Left lung (tissue), 14 donors: ENCODE data around the gene IGSF1. TPM values are rescaled to one million over a fixed set of nuclear protein-coding genes. Genes with fewer than 3 reads are reported as not detected.
A peak's percentile ranks its signal among the peaks of the same experiment; 100 is the strongest.

Experiments used
- ATAC-seq: fragments of 200-7000 bp; cut with Tn5 transposase; one replicate; pipeline ENCODE4 v1.9.1; 2020; ENCODE audit warnings: moderate library complexity
- DNase-seq, 4 donors: peaks; one replicate each; pipeline ENCODE4 v3.0.0-alpha.2; 2013 to 2020
- H3K27ac ChIP-seq, 2 donors: fragments of 200-600 bp; sonication (generic) in 1 of 2; one replicate each; pipeline versions ENCODE4 v1.5.0 to v1.8.0; 2020 to 2021
- H3K27me3 ChIP-seq, 2 donors: fragments of 200-600 bp; sonication (generic) in 1 of 2; one replicate each; pipeline versions ENCODE4 v1.5.0 to v1.8.0; 2020 to 2021
- H3K36me3 ChIP-seq, 2 donors: fragments of 200-600 bp; sonication (generic) in 1 of 2; one replicate each; pipeline versions ENCODE4 v1.5.0 to v1.8.0; 2020 to 2021
- H3K4me1 ChIP-seq, 2 donors: fragments of 200-600 bp; one replicate each; pipeline ENCODE4 v1.8.0; 2021
- H3K4me3 ChIP-seq, 2 donors: fragments of 200-600 bp; sonication (generic) in 1 of 2; one replicate each; pipeline versions ENCODE4 v1.5.0 to v1.8.0; 2020 to 2021; ENCODE audit warnings: mild to moderate bottlenecking in 1 of 2
- H3K9me3 ChIP-seq, 2 donors: fragments of 200-600 bp; sonication (generic) in 1 of 2; one replicate each; pipeline versions ENCODE4 v1.5.0 to v1.8.0; 2020 to 2021
- CTCF ChIP-seq, 2 donors: fragments of 200-600 bp; sonication (generic) in 1 of 2; IDR thresholded peaks; one replicate each; pipeline versions ENCODE4 v1.5.0 to v1.8.0; 2021; ENCODE audit warnings: antibody characterized with exemption in 2 of 2
- intact Hi-C, 2 donors: fragments of 100-400 bp; cut with DNase I; formaldehyde crosslinking; loops; one replicate each; pipeline versions ENCODE4 v1.11.2 to v1.14.2; 2022
- long read RNA-seq, 12 donors: library from polyadenylated mRNA in 2 of 12; unstranded in 2 of 12; transcript quantifications; one replicate each; pipeline ENCODE4 v2.0.0 and lab custom pipeline, GENCODE V29; 2019 to 2026
- polyA plus RNA-seq, 6 donors: library from polyadenylated mRNA; unstranded; fragments of 120-200 nt; gene quantifications; one replicate each; pipeline ENCODE4 v1.2.1, GENCODE V29; 2013; ENCODE audit not compliant: insufficient read length in 6 of 6
- total RNA-seq, 2 donors: library from RNA; stranded (reverse); fragmentation: NEBNext Ultra II Directional; extraction: Animal tissue kit (Norgen Biotek cat#: 25700); gene quantifications; one replicate each; pipeline ENCODE4 v1.2.1, GENCODE V29; 2021
- donor health status: DM: no; HTN: yes; CAD: no.
- donor health status: DM: no; HTN: no; CAD: no.

Gene IGSF1
- total RNA-seq (not detected), polyA plus RNA-seq (10 to 100 TPM; 12.4 to 21.7 (median 16.0) TPM)
- long read RNA-seq, donor 1, full-length matches to known transcripts, result 8 of 13 reads
- long read RNA-seq, donor 1, partial matches to known transcripts, result 5 of 13 reads
- long read RNA-seq, donor 1, other reads (novel, unspliced or antisense), result 0 of 13 reads
- long read RNA-seq, donor 2, full-length matches to known transcripts, result 3 of 9 reads
- long read RNA-seq, donor 2, partial matches to known transcripts, result 6 of 9 reads
- long read RNA-seq, donor 2, other reads (novel, unspliced or antisense), result 0 of 9 reads
- long read RNA-seq, donor 3, full-length matches to known transcripts, result 3 of 3 reads
- long read RNA-seq, donor 3, partial matches to known transcripts, result 0 of 3 reads
- long read RNA-seq, donor 3, other reads (novel, unspliced or antisense), result 0 of 3 reads
- long read RNA-seq, donor 4, result 0 reads
- long read RNA-seq, donor 5, partial matches to known transcripts, result 5 of 8 reads
- long read RNA-seq, donor 5, other reads (novel, unspliced or antisense), result 0 of 8 reads
- long read RNA-seq, donor 6, partial matches to known transcripts, result 0 of 2 reads
- long read RNA-seq, donor 6, other reads (novel, unspliced or antisense), result 0 of 2 reads
- long read RNA-seq, donor 7, full-length matches to known transcripts, result 2 of 2 reads
- long read RNA-seq, donor 7, partial matches to known transcripts, result 0 of 2 reads
- long read RNA-seq, donor 7, other reads (novel, unspliced or antisense), result 0 of 2 reads
- long read RNA-seq, donor 8, result 0 reads
- long read RNA-seq, donor 9, result 0 reads
- long read RNA-seq, donor 10, result 0 reads
- long read RNA-seq, donor 11, partial matches to known transcripts, result 0 of 2 reads
- long read RNA-seq, donor 11, other reads (novel, unspliced or antisense), result 0 of 2 reads
- long read RNA-seq, donor 12, partial matches to known transcripts, result 6 of 6 reads
- long read RNA-seq, donor 12, other reads (novel, unspliced or antisense), result 0 of 6 reads

- peak; percentile 83 for ATAC-seq
- no peak for TF ChIP-seq CTCF (IDR thresholded peaks at IDR 0.05)
- no peaks in the 10 kb centered on the region for H3K9me3 ChIP-seq
- peak in 3 of 4 donors; percentile 34 to 72 (median 37) for DNase-seq
- H3K4me3 ChIP-seq, result no peak within 1 kb of the TSS
- H3K27ac ChIP-seq, result no peak within 1 kb of the TSS
- peaks cover 4 to 25% of the 10 kb centered on the region in 2 donors for H3K27me3 ChIP-seq
- H3K4me1 ChIP-seq, result no peaks in the 10 kb centered on the region
- H3K36me3 ChIP-seq, result no peaks in the 10 kb centered on the region
- intact Hi-C loops, result no loop called here
Observed at GRCh38 chrX:131288738-131289511, at the start of gene IGSF1. TSS of gene IGSF1 (minus strand) at chrX:131289306. CDS start at chrX:131286674, 2,632 bp downstream.

DNA sequence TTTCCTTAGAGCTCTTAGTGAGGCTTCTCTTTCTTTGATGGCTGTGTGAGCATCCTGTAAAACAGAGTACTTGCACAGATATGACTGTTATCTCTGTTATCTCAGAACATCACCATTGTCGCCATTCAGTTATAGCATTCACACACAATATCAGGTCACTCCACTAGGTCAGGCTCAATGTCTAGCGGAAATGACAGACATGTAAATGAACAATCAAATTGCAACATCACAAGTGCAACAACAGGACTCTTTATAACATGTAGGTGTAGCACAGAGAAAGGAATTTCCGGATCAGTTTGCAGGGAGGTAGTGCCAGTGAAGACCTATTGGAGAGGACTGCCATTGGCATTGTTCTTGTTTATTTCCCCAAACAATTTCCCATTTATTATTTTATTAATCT, 43.2 kb upstream of the IGSF1 start:
- H3K4me1 ChIP-seq, result no peaks in the 10 kb centered on the region
- H3K27ac ChIP-seq, result no peak overlapping the region
- no peak for ATAC-seq
- no peak for DNase-seq
- H3K9me3 ChIP-seq, result no peaks in the 10 kb centered on the region
- peaks cover 0 to 7% of the 10 kb centered on the region in 2 donors for H3K27me3 ChIP-seq
- H3K36me3 ChIP-seq, result no peaks in the 10 kb centered on the region
- no peak overlapping the region for H3K4me3 ChIP-seq
- intact Hi-C loops, result no loop called here
- TF ChIP-seq CTCF (IDR thresholded peaks at IDR 0.05), result no peak

DNA sequence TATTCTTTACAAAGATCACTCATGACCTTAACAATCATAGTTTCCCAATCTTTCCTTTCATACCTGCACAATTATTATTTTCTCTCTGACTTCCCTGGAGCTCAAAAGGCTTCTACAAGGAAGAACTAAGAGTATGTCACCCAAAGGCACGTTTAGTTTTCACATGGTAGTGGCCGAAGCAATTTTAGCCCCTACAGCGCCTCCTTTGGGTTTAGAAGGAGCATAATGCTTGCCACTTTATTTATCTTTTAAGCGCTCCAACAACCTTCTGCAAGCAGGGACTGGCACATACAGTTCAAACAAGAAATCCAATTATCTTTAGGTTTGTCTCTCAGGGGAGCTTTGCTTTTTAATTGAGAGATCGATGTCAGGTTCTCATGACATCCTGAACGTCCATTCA, 42.0 kb upstream of the IGSF1 start:
- Histone ChIP-seq H3K27ac (no peak overlapping the region), H3K27me3 (peaks cover 0 to 7% of the 10 kb centered on the region in 2 donors), H3K4me1 (no peaks in the 10 kb centered on the region), H3K4me3 (no peak overlapping the region), H3K9me3 (no peaks in the 10 kb centered on the region), H3K36me3 (no peaks in the 10 kb centered on the region)
- intact Hi-C loops, result no loop called here
- TF ChIP-seq CTCF (IDR thresholded peaks at IDR 0.05), result no peak
- DNase-seq (no peak), ATAC-seq (no peak)

DNA sequence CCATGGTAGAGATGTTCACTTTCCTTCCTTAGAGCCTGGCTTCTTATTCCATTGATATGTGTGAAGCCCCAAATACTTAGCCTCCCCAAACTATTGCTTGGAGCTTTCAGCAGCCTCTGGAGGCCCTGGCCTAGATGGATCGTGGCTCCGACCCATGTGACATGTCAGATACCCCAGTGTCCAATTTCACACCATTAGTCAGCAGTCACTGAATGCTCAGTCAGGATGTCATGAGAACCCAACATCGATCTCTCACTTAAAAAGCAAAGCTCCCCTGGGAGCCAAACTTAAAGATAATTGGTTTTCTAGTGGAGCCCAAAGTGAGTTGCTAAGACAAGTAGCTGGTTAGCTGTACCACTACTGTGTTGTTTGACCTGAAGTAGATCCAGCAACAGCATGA, 41.6 kb upstream of the IGSF1 start:
- H3K4me1 ChIP-seq, result no peaks in the 10 kb centered on the region
- no peak overlapping the region for H3K27ac ChIP-seq
- no peak for ATAC-seq
- intact Hi-C loops, result no loop called here
- H3K27me3 ChIP-seq, result peaks cover 0 to 7% of the 10 kb centered on the region in 2 donors
- DNase-seq, result no peak
- H3K9me3 ChIP-seq, result no peaks in the 10 kb centered on the region
- no peaks in the 10 kb centered on the region for H3K36me3 ChIP-seq
- no peak overlapping the region for H3K4me3 ChIP-seq
- no peak for TF ChIP-seq CTCF (IDR thresholded peaks at IDR 0.05)
